Measurements from ENCODE around the gene CYP2C19. TPM values are rescaled to one million over a fixed set of nuclear protein-coding genes. Genes with fewer than 3 reads are reported as not detected.
"Not testable (repeated sequence)": the region's sequence is repeated elsewhere in the genome, so short reads cannot be mapped to it uniquely, and the experiment has no call there.

Gene CYP2C19
- total RNA-seq, 3 donors from 2014 or later = 0.32 TPM; not detected in 2

- Histone ChIP-seq H3K9me3 (peaks cover 0 to 7% of the 10 kb centered on the region in 2 donors), H3K36me3 (no peaks in the 10 kb centered on the region), H3K4me1 (no peaks in the 10 kb centered on the region), H3K4me3 (no peak overlapping the region), H3K27ac (no peak overlapping the region), H3K27me3 (no peaks in the 10 kb centered on the region)
- no peak for DNase-seq (ENCODE audit: low spot score in 2 of 2)
- intact Hi-C loops (cut with DNase I; ENCODE audit: low total_unique reads) = no loop called here
- TF ChIP-seq POLR2A (IDR thresholded peaks at IDR 0.05) = no peak
- TF ChIP-seq CTCF (IDR thresholded peaks at IDR 0.05) = no peak
- no peak for TF ChIP-seq POLR2AphosphoS5 (IDR thresholded peaks at IDR 0.05)
These were observed 128.0 kb downstream of the CYP2C19 start for GRCh38 chr10:94890264-94891022.

- H3K9me3 ChIP-seq; DNase-seq (ENCODE audit: low spot score in 2 of 2); H3K36me3 ChIP-seq; H3K4me1 ChIP-seq; intact Hi-C loops (cut with DNase I; ENCODE audit: low total_unique reads); H3K27me3 ChIP-seq; H3K27ac ChIP-seq; H3K4me3 ChIP-seq: not testable (repeated sequence)
These were observed 135.9 kb downstream of the CYP2C19 start for GRCh38 chr10:94898414-94898813.

- H3K27ac ChIP-seq = no peak overlapping the region
- TF ChIP-seq POLR2AphosphoS5 (IDR thresholded peaks at IDR 0.05) (no peak), CTCF (IDR thresholded peaks at IDR 0.05) (no peak)
- H3K27me3 ChIP-seq = no peaks in the 10 kb centered on the region
- peaks cover 5 to 7% of the 10 kb centered on the region in 2 donors for H3K9me3 ChIP-seq
- no peaks in the 10 kb centered on the region for H3K4me1 ChIP-seq
- intact Hi-C loops (cut with DNase I; ENCODE audit: low total_unique reads) = no loop called here
- DNase-seq (ENCODE audit: low spot score in 2 of 2) = no peak
- H3K4me3 ChIP-seq = no peak overlapping the region
- H3K36me3 ChIP-seq = no peaks in the 10 kb centered on the region
These were observed 139.6 kb downstream of the CYP2C19 start for GRCh38 chr10:94902080-94902479.

- TF ChIP-seq POLR2AphosphoS5 (IDR thresholded peaks at IDR 0.05) = no peak
- no peak for TF ChIP-seq POLR2A (IDR thresholded peaks at IDR 0.05)
- no peak for TF ChIP-seq CTCF (IDR thresholded peaks at IDR 0.05)
- no peaks in the 10 kb centered on the region for H3K36me3 ChIP-seq
- H3K4me1 ChIP-seq = no peaks in the 10 kb centered on the region
- peaks cover 5 to 12% of the 10 kb centered on the region in 2 donors for H3K9me3 ChIP-seq
- no peak overlapping the region for H3K4me3 ChIP-seq
- H3K27me3 ChIP-seq = no peaks in the 10 kb centered on the region
- H3K27ac ChIP-seq = no peak overlapping the region
- intact Hi-C loops (cut with DNase I; ENCODE audit: low total_unique reads) = no loop called here
- no peak for DNase-seq (ENCODE audit: low spot score in 2 of 2)
These were observed 140.1 kb downstream of the CYP2C19 start for GRCh38 chr10:94902570-94902969.

Other genes starting within 250 kb of the CYP2C19 start
- gene HELLS, start 216.9 kb upstream of the CYP2C19 start, total RNA-seq = 1 to 10 TPM; 1.8 to 9.8 (median 7.5) TPM
- not detected for gene CYP2C18, start 79.0 kb upstream of the CYP2C19 start, total RNA-seq
- gene CYP2C9, start 176.0 kb downstream of the CYP2C19 start, total RNA-seq = not detected

Data from breast epithelium (tissue), 4 donors.